HG03108 (cell line): Measurements from ENCODE around the gene FREY1.
"Not testable (repeated sequence)": the region's sequence is repeated elsewhere in the genome, so short reads cannot be mapped to it uniquely, and the experiment has no call there.

Source experiments
- ATAC-seq: cut with Tn5 transposase; IDR thresholded peaks from one replicate; pipeline ENCODE4 v1.9.1; 2021; ENCODE audit warnings: moderate library complexity; ENCODE audit not compliant: unreplicated experiment

FREY1 gene

GRCh38 chr11:45915446-45915845 lies 8.4 kb upstream of the FREY1 start:
- ATAC-seq: no peak

GRCh38 chr11:45913942-45914635 lies 7.0 kb upstream of the FREY1 start:
- no peak for ATAC-seq

- no peak for ATAC-seq
These were observed 6.4 kb upstream of the FREY1 start for GRCh38 chr11:45913514-45913913.

GRCh38 chr11:45910623-45911022 lies 3.6 kb upstream of the FREY1 start:
- no peak for ATAC-seq

GRCh38 chr11:45909594-45910475 lies 2.8 kb upstream of the FREY1 start:
- ATAC-seq: no peak

GRCh38 chr11:45907911-45908370 lies 870 bp upstream of the FREY1 start:
- no peak for ATAC-seq

GRCh38 chr11:45906096-45906682 lies 882 bp downstream of the FREY1 start:
- ATAC-seq: no peak

GRCh38 chr11:45905576-45905975 lies 1.5 kb downstream of the FREY1 start:
- ATAC-seq: not testable (repeated sequence)

GRCh38 chr11:45905095-45905494 lies 2.0 kb downstream of the FREY1 start:
- ATAC-seq: no peak

GRCh38 chr11:45904309-45904915 lies 2.7 kb downstream of the FREY1 start:
- no peak for ATAC-seq

- no peak for ATAC-seq
These were observed 4.4 kb downstream of the FREY1 start for GRCh38 chr11:45902452-45903380.

GRCh38 chr11:45901626-45902025 lies 5.4 kb downstream of the FREY1 start:
- no peak for ATAC-seq

GRCh38 chr11:45900916-45901617 lies 6.0 kb downstream of the FREY1 start:
- ATAC-seq: no peak

- ATAC-seq: not testable (repeated sequence)
These were observed 6.8 kb downstream of the FREY1 start for GRCh38 chr11:45900175-45900800.

- no peak for ATAC-seq
These were observed 7.5 kb downstream of the FREY1 start for GRCh38 chr11:45899448-45900174.

- ATAC-seq: no peak
These were observed 8.0 kb downstream of the FREY1 start for GRCh38 chr11:45899086-45899447.

- ATAC-seq: no peak
These were observed 9.5 kb downstream of the FREY1 start for GRCh38 chr11:45897556-45897955.

GRCh38 chr11:45896422-45896984 lies 10.6 kb downstream of the FREY1 start:
- no peak for ATAC-seq
